Embryonic facial prominence (tissue), 1 donor: ENCODE measurements around the gene SLC30A2.

Experiments
- DNase-seq: peaks from one replicate; pipeline ENCODE4 v3.0.0-alpha.2; 2016; ENCODE audit errors: extremely low spot score

Gene SLC30A2

DNA sequence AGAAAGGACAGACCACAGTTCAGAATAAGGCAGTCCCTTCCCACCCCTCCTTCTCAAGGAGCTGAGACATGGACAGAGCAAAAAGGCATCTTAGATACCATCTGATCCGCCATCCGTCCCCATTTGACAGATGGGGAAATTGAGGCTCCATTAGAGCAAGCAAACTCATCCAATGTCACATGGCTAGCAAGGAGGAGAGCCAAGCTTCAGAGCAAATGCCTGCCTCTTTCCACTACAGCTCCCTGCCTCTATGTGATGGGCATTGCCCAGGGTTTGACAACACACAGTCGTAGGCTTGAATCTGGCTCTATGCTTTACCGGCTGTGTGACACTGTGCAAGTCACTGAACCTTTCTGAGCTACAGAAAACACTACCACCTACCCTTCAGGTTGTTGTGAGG is 3.9 kb downstream of the SLC30A2 start:
- no peak for DNase-seq

- no peak for DNase-seq
These were observed 4.5 kb downstream of the SLC30A2 start for GRCh38 chr1:26041401-26041800.

DNA sequence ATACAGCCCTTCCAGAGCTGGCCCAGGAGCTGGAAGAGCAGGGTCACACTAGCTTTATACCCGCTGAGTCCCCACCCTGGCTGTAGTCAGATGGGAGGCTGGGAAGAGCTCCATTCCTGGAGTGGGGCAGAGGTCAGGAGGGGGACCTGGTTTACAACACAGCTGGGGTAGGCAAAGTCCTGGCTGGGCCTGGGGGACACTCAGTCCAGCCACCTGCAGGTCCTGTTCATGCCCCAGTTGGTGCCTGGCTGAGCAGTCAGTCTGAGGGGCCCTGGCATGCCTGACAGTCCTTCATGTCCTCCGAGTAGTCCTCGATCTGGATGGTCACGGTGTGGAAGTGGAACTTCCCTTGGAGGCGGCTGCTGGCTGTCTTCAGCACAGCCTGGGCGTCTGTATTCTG is 7.0 kb downstream of the SLC30A2 start:
- DNase-seq: no peak

DNA sequence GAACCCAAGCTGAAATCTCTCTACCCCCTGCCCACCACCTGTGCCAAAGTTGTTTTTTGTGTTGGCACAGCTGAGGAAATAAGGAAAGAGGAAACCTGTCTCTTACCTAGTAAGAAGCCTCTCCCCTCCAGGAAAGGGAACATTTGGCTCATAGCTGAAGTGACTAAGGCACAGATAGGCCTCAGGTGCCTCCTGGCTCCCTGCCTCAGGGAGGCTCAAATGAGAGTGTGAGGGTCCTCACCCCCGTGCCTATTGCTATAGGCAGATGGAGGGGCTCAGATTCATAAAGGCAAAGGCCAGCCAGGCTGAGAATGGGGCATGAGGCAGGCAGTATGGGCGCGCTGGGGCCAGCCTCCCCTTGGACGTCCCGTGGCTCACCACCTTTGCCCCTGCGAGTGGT is 7.4 kb downstream of the SLC30A2 start:
- no peak for DNase-seq

DNA sequence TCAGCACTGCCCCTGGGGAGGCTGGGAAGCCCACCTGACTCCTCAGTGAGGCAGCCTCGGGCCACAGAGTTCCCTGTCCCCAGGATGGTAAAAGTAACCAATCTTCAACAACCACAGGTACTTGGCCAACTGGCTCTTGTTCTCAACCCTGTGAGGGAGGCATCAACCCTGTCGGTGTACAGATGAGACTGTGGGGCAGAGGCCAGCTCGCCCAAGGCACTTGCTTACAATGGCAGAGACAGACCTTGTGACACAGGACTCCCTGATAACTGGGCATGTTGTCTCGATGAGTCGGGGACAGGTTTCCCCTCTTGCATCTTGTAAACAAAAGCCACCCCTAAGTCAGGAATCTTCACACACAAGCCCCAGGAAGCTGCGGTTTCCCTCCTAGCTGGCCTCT is 8.0 kb downstream of the SLC30A2 start:
- no peak for DNase-seq

- no peak for DNase-seq
These were observed 9.1 kb downstream of the SLC30A2 start for GRCh38 chr1:26036756-26037281.

DNA sequence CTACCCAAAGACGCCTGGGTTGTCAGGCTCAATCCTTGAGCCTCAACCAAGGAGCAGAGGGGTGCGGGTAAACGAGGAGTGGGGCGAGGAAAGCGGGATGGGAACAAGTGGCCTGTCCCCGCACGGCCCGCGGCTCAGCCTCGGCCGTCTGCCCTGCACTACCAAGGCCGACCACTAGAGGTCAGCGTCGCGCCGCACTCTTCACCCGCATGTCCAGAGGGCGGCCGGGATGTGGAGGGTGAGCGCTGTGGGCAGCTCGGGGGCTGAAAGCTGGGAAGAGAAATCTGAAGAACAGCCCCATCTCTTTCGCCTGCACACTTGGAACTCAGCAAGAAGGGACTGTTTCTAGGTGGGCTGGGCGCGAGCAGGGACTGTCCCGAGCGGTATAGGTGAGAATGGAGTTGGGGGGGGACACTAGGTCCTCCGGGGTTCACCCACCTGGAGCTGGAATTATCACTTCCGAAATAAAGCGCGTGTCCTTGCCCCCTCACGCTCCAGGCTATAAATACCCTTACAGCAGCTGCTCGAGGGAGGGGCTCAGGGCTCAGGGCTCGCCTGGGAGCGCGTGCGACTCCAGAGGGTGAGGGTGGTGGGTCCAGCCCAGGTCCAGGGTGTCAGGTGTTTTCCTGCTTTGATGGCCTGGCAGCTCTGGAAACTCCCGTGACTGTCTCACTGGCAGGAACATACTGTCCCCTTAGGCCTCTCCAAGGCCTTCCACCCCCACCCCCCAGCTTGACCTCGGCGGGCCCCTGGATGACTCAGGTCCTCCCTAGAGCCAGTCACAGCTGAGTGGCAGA is 9.8 kb downstream of the SLC30A2 start:
- DNase-seq: no peak

GRCh38 chr1:26035203-26035958 is 10.5 kb downstream of the SLC30A2 start:
- peak; percentile 74 for DNase-seq

DNA sequence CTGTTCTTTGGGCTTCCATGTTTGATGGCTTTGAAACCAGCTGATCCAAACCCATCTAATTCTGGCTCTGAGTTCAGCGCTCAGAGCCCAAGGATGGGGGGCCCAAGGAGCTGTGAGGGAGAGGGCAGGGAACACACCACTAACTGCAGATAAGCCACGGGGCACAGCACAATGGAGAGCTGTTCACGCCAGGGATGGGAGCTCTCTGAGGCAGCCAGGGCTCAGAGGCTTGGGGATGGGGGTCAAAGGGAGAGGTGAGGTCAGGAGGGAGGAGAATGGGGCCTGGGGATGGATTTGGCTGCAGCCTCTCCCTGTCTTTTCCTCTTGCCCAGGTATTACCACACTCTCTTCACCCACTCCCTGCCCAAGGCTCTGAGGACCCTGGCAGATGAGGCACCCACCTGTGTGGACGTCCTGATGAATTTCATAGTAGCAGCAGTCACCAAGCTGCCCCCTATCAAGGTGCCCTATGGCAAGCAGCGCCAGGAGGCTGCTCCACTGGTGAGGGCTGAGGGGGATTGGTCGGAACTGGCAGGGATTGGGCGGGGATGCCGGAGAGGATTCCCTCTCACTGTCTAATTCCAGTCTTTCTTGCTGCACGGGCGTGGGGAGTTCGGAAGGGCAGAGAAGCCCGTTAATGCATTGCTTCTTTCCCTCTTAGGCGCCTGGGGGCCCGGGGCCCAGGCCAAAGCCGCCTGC is 11.3 kb downstream of the SLC30A2 start:
- no peak for DNase-seq

DNA sequence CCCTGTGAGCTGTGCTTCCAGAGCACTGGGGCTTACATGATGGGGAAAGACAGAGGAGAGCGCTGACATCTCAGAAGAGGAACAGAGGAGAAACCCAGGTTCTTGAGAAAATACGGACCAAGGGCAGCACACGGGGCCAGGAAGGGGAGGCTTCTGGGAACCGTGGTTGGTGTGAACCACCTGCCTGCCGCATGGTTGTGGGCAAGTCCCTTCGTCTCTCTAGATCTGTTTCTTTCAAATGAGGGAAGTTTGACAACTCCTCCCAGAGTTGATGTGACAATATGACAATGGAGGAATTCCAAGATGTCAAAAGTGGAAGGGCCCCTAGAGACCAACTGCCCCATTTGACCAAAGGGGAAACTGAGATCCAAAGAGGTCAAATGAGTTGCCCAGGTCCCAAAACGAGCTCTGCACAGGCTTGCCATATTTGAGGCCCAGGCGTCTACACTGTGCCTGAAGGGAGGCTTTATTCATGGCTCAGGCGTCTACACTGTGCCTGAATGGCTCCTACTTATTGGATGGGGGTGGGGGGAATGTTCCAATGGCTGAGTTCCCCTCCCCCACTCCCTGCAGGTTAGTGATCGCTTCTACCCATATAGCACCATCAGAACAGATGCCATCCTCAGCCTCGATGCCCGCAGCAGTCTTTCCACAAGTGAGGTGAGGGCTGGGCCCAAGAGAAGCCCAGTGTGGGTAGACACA is 13.1 kb downstream of the SLC30A2 start:
- DNase-seq: no peak

GRCh38 chr1:26031611-26032220 is 14.2 kb downstream of the SLC30A2 start:
- no peak for DNase-seq

DNA sequence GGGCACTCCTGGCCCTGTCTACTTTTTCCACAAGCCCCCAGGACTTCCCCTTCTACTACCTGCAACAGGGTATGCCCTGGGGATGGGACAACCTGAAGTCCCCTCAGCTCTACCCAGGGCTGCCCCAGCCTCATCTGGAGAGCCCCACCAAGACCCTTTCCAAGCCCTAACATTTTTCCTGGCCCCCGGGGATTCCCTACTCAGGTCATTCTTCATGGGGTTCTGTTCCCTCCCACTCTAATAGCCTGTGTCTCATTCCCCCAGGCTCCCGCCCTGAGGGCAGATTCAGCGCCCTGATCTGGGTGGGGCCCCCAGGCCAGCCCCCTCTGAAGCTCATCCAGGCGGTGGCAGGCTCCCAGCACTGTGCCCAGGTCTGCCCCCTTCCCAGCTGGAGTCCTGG is 14.7 kb downstream of the SLC30A2 start:
- DNase-seq: no peak

DNA sequence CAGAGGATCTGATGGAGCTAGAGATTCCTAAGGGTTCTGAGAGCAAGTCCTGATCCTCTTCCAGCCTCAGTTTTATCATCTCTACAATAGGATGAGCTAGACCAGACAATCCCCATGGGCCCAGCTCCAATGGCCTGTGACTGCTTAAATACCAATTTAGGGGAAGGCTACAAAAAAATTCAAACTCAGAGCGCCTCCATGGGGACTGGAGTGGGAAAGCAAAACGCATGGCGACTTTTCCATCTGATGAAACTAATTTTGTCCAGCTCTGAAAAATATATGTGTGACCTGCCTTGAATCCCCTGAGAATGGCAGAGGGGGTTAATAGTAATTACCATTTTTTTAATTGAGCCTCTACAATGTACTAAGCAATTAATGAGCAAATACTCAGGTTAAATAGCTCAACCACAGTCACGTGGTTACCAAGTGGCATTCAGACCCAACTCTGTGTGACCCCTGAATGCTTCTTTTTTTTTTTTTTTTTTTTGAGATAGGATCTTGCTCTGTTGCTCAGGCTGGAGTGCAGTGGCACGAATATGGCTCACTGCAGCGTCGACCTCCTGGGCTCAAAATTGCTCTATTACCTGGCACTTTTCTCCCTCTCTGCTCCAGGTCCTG is 15.9 kb downstream of the SLC30A2 start:
- no peak for DNase-seq

GRCh38 chr1:26029054-26029863 is 16.7 kb downstream of the SLC30A2 start:
- no peak for DNase-seq

- no peak for DNase-seq
These were observed 17.4 kb downstream of the SLC30A2 start for GRCh38 chr1:26028490-26028980.

DNA sequence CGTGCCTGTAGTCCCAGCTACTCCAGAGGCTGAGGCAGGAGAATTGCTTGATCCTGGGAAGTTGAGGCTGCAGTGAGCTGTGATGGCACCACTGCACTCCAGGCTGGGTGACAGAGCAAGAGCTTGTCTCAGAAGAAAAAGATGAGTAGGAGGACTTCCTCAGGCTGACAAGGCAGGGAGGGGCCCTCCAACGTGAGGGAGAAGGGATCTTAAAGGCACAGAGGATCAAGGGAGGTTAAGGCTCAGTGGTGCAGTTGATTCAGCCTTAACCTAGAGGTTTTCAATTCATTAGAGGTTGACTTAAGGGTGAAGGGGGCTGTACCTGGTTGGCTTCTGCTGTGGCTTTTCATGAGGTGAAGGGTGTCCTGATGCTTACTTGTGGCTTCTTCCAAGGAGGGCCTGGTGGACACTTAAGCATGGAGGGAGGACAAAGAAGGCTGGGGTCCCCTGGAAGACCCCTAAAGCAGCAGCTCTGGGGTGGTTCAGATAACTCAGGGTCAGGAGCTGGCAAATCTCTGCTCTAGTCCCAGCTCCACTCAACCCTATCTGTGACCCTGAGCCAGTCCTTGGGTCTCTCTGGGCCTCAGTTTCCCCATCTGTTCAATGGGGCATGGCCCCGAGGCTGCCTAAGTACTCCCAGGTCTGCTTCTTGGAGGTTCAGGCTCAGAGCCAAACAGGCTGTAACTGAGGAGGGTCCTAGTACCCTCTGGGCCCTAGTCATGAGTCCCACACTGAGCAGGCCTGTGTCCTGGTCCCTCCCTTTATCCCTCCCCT is 18.0 kb downstream of the SLC30A2 start:
- DNase-seq: no peak

GRCh38 chr1:26025517-26025916 is 20.4 kb downstream of the SLC30A2 start:
- DNase-seq: no peak

GRCh38 chr1:26025060-26025459 is 20.9 kb downstream of the SLC30A2 start:
- DNase-seq: no peak

DNA sequence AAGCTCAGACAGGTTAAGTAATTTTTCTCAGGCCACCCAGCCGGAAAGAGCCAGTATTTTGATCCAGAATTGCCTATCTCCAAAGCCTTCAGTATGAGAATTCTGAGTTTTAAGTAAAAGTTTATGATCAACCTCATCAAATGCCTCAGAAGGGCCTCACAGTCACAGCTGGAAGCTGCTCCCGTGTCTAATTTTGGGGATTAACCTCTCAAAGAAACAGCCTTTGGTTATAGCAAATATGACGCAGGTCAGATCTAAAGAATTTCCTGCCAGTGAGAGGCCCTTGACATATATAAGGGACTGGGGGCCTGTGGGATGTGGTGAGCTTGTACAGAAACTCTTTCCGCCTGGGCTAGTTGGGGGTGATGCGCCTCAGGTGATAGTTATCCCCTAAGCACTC is 22.1 kb downstream of the SLC30A2 start:
- DNase-seq: no peak
